Stimulated activated CD4-positive, alpha-beta T cell treated with anti-CD3 and anti-CD28 coated beads, TNF-alpha, amount 100 ng/mL, for 48 hours (primary cell): ENCODE measurements around the gene DNAH9.

Experiments
- DNase-seq, 3 donors: peaks; one replicate each; pipeline ENCODE4 v3.0.0-alpha.2; 2020; ENCODE audit warnings: low read depth in 3 of 3

Gene DNAH9

DNA sequence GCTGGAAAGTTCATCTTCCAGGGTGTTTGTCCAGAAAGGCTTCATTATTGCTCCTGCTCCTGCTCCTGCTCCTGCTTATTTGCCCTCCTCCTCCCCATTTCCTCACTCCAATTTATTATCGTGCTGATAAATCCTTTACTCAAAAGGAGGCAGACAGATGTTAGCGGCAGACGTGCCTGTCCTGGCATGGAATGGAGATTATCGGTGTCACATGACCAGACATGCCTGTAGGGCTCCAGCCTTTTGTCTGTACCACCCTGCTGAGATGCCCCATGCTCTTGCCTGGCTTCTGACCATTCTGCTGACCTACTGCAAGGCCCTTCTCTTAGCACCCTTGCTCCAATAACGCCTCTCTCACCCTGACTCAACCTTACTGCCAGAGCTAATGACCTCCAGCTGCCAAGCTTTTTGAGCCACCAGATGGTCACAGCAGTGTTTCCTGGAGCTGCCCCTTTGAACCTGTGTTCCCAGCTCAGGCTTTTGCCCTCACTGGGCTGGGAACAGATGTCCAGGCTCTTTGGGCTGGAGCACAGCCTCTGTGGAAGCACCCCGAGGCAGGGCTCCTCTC is 12.8 kb downstream of the DNAH9 start:
- DNase-seq: no peak

DNA sequence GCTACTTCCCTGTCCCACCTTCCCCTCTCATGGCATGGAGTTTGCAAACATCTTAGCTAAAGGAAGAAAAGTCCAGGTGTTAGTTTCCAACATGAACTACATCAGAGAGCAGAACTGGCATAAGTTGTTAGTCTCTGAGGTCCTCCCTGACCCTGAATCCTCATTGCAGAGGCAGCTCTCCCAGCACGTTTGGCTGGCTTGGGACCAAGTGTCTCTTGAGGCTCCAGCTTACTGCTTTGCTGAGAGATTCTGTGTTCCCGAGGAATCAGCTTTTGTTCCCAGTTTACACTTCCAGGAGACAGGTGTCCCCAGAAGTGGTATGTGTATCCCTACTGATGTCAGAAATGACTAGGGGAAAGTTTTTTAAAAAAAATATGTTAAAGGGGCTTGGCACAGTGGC is 14.7 kb downstream of the DNAH9 start:
- DNase-seq: no peak

- DNase-seq: no peak
These were observed 20.7 kb downstream of the DNAH9 start for GRCh38 chr17:11618861-11619566.

DNA sequence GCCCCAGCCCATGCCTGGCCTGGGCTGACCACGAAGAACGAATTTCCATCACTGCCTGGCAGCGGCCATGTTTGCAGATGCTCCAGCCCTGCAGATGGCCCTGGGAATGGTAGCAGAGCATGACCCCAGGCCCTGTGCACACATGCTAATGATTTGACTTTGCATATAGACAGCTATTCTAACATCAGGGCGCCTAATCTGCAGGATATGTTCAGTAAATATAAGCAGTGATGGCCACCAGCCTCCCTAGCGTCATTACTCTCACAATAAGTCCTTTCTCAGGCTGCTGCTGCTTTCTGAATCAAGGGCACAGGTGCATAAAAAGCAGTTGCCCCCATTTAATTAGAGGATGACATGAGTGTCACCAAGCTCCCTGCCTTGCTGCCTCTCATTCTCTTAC is 24.2 kb downstream of the DNAH9 start:
- no peak for DNase-seq

- no peak for DNase-seq
These were observed 26.7 kb downstream of the DNAH9 start for GRCh38 chr17:11624976-11625375.

DNA sequence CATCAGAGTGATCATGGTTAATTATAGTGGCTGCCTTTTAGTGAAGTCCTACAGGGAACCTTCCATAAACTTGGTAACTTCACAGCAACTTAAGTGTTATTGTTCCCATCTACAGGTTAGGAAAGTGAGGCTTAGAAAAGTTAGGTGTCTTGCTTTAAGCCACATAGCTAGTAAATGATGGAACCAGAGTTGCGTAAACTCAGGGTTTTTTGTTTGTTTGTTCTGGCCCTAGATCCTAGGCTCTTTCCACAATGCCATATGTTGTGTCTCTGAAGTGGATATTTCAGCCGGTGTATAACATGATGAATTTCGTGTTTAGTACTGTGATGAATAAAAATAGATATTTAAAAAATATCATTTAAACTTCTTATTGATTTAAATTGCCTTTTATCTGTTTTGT is 27.6 kb downstream of the DNAH9 start:
- no peak for DNase-seq

DNA sequence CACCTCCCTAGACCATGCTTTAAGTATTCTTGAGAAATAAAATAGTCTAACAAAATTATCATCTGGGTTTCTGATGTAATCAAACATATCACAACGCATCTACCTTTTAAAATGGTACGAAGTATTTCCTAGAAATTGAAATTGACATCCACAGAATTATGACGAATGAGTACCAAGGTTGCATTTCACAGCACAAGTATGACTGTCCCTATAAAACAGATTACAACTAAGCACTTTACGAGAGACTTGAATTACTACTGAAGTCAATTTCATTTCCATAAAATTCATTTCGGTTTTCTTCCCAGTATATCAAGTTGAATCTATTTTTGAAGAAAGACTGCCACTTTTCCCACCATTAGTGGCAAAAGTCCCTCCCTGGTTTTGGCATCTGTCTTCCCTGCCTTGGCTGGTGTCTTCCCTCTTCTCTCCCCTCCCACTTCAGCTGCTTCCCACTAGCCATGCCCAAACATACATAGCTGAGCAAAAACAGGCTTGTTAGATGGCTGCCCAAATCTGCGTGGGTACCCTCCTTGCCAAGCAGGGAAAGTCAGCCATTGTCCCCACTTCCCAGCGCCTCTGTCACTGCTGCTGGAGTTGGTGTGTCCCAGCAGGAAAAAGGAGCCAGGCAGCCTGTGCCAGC is 29.2 kb downstream of the DNAH9 start:
- no peak for DNase-seq

- DNase-seq: no peak
These were observed 30.1 kb downstream of the DNAH9 start for GRCh38 chr17:11628374-11628773.

DNA sequence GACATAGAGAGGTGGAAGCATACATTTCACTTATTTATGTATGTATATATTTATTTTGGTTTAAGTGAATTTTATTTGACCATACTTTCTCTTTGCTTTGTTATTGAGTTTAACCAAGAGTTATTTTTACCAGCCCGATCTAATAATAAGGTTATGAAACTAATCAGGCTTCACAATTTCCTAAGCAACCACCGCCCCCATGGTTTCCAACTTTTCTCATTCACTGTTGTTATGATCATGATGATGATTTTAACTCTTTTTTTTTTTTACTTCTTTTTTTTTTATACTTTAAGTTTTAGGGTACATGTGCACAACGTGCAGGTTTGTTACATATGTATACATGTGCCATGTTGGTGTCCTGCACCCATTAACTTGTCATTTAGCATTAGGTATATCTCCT is 30.6 kb downstream of the DNAH9 start:
- DNase-seq: no peak

GRCh38 chr17:11636771-11637170 is 38.5 kb downstream of the DNAH9 start:
- DNase-seq: no peak

DNA sequence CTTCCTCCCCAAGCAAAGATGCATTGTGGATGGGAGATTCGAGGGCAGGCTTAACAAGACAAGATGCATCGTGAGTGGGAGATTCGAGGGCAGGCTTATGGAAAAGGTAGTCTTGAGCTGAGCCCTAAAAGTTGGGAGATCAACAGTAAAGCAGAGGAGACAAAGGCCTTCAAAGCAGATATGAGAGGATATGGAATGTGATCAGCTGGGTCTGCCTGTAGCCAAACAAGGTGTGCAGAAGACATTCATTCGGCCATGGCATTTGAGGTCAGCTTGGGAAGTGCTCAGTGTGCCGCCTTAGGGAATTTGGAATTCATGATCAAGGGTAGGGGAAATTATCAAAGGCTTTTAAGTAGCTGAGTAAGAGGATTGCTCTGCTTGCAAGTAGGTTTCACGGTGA is 39.5 kb downstream of the DNAH9 start:
- DNase-seq: no peak

GRCh38 chr17:11638700-11639265 is 40.5 kb downstream of the DNAH9 start:
- DNase-seq: no peak

DNA sequence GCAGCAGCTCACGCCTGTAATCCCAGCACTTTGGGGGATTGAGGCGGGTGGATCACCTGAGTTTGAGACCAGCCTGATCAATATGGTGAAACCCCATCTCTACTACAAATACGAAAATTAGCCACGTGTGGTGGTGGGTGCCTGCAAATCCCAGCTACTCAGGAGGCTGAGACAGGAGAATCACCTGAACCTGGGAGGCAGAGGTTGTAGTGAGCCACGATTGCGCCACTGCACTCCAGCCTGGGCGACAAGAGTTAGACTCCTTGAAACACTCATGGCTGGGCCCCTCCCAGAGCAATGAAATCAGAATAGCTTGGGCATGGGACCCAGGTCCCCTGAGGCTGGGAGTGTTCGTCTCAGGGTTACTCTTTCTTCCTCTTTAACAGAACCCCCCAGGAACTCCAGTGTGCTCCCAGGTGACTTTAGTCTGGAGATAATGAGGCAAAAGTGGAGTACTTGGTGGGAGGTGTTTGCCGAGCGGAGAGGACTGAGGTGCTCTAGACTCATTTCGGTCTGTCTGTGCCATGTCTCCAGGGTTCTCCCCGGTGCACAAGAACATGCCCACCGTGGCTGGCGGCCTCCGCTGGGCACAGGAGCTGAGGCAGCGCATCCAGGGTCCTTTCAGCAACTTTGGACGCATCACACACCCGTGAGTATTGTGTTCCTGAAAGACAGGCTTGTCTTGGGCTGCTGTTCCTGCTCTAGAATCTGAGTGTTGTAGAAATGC is 41.6 kb downstream of the DNAH9 start:
- DNase-seq: no peak

DNA sequence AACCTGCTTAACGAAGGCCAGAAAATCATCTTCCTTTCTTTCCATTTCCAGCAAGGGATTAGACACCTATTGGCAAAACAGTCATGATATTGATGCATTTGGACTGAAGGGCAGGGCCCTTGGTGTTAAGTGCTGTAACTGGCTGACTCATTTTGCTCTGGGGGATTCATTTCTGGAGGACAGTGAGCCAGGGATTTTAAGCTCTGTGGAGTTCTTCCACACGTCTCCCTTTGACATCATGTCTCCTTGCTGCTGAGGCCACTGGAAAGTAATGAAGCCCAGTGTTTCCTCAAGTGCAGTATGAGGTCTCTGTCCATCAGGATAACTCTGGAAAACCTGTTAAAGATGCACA is 42.2 kb downstream of the DNAH9 start:
- DNase-seq: no peak

DNA sequence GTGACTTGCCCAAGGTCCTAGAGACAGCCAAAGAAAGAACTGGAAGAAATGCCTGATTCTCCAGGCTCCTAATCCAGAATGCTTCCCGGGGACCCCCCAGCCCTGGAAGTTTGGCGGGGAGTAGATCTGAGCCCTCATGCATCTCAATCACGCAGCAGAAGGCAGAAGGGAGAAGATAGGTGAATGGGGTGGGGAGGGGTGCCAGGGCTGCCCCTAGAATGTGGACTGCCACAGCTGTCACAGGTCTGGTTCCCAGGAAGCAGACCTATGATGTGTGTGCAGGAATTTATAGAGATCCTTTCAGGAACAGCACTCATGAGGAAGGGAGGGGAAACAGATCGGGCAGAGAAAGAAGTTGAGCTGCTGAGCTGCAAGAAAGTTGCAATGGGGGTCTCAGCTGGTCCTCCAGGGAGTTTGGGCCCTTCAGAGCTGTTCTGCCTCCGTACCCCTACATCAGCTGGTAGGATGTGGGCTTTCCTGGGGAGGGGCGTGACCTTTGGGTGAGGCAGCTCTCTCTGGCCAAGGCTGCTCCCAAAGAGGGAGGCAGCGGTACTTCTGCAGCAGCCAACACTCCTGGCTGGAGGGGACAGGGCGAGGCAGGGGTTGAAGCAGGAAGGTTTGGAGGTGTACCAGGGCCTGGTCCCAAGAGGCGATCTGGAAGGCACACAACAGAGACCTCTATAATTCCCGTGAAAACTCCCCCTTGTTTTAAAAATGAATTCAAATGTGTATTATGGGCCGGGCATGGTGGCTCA is 43.4 kb downstream of the DNAH9 start:
- DNase-seq: no peak

DNA sequence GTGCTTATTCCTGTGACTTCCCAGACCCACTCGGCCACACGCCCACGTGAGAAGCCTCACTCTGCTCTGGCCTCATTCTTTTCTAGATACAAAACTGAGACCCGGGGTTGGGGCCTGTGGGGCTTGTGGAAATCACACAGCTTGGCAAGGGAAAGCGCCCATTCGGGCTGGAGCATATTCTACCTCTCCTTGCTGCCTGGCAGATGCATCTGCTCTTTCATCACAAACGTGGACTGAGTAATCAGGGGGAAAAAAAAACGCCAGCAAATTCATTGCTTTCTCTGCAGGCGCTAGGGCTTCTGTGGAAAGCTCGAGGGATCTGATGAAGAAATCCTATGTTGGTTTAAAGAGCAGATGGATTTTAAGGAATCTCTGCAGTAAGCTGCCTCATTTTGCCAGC is 44.4 kb downstream of the DNAH9 start:
- DNase-seq: no peak

GRCh38 chr17:11643851-11644250 is 45.6 kb downstream of the DNAH9 start:
- DNase-seq: no peak

- DNase-seq: peak; percentile 3 to 33 (median 9)
These were observed 46.3 kb downstream of the DNAH9 start for GRCh38 chr17:11644265-11645212.

- DNase-seq: no peak
These were observed 47.2 kb downstream of the DNAH9 start for GRCh38 chr17:11645426-11645825.

GRCh38 chr17:11651089-11651488 is 52.8 kb downstream of the DNAH9 start:
- no peak for DNase-seq

GRCh38 chr17:11668618-11669017 is 70.3 kb downstream of the DNAH9 start:
- no peak for DNase-seq
